GM12872 (cell line): ENCODE results near the gene CAMTA1.

Source experiments
- CTCF ChIP-seq: IDR thresholded peaks from 3 replicates; pipeline ENCODE4 v1.5.1; 2011; ENCODE audit warnings: low read depth, mild to moderate bottlenecking, low read length, moderate library complexity; ENCODE audit not compliant: insufficient read depth

CAMTA1 gene

GRCh38 chr1:7151978-7152377, 366.7 kb downstream of the CAMTA1 start:
- TF ChIP-seq CTCF, result no peak

GRCh38 chr1:7152655-7153054, 367.4 kb downstream of the CAMTA1 start:
- TF ChIP-seq CTCF, result no peak

- TF ChIP-seq CTCF, result no peak
Measured at GRCh38 chr1:7153464-7153863, 368.2 kb downstream of the CAMTA1 start.

GRCh38 chr1:7159116-7159781, 374.0 kb downstream of the CAMTA1 start:
- TF ChIP-seq CTCF, result no peak

- no peak for TF ChIP-seq CTCF
Measured at GRCh38 chr1:7171168-7171567, 385.9 kb downstream of the CAMTA1 start.

- TF ChIP-seq CTCF, result no peak
Measured at GRCh38 chr1:7171574-7171973, 386.3 kb downstream of the CAMTA1 start.

GRCh38 chr1:7172804-7173203, 387.6 kb downstream of the CAMTA1 start:
- no peak for TF ChIP-seq CTCF
